Activated CD4-positive, alpha-beta T cell treated with anti-CD3 and anti-CD28 coated beads, Interleukin-2, amount 50 U/mL, for 1 hour (primary cell): ENCODE measurements around the gene ADCY10.
"Not testable (repeated sequence)": the region's sequence is repeated elsewhere in the genome, so short reads cannot be mapped to it uniquely, and the experiment has no call there.

ENCODE experiments used
- DNase-seq: peaks from one replicate; pipeline ENCODE4 v3.0.0-alpha.2; 2020

ADCY10 gene

GRCh38 chr1:167856711-167857418 is 57.1 kb downstream of the ADCY10 start:
- no peak for DNase-seq

- DNase-seq, result no peak
These were observed 59.8 kb downstream of the ADCY10 start for GRCh38 chr1:167854184-167854583.

- no peak for DNase-seq
These were observed 64.3 kb downstream of the ADCY10 start for GRCh38 chr1:167849666-167850065.

GRCh38 chr1:167842872-167843271 is 71.1 kb downstream of the ADCY10 start:
- no peak for DNase-seq

GRCh38 chr1:167841530-167841929 is 72.4 kb downstream of the ADCY10 start:
- no peak for DNase-seq

GRCh38 chr1:167839009-167839408 is 74.9 kb downstream of the ADCY10 start:
- DNase-seq, result no peak

- DNase-seq, result no peak
These were observed 76.6 kb downstream of the ADCY10 start for GRCh38 chr1:167837326-167837725.

GRCh38 chr1:167836197-167836596 is 77.7 kb downstream of the ADCY10 start:
- DNase-seq, result no peak

- no peak for DNase-seq
These were observed 80.0 kb downstream of the ADCY10 start for GRCh38 chr1:167833904-167834303.

DNA sequence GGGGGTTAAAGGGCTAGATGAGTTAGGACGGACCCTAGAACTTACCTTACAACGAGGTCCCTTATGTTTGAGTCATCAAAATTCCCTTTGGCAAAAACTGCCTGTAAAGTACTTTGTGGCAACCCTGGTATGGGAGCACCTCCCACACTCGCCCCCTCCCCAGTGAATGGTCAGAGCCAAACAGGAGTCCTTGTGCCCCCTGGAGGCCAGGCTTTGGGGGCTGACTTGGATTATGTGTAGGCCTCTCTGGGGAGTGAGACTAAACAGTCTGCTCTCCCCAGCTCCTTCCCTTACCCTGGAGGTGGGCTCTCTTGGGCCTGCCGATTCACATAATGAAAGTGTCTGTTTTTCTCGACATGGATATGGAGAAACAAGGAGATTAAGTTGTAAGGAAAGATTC is 81.2 kb downstream of the ADCY10 start:
- no peak for DNase-seq

DNA sequence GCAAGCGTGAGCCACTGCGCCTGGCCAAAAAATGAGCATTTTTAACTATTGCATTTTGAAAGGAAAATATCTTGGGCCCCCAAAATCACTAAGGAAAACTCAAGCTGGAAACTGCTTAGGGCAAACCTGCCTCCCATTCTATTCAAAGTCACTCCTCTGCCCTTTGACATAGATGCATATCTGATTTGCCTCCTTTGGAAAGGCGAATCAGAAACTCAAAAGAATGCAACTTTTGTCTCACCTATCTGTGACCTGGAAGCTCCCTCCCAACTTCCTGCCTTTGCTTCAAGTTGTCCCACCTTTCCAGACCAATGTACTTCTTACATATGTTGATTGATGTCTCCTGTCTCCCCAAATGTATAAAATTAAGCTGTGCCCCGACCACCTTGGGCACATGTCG is 83.3 kb downstream of the ADCY10 start:
- not testable (repeated sequence) for DNase-seq

DNA sequence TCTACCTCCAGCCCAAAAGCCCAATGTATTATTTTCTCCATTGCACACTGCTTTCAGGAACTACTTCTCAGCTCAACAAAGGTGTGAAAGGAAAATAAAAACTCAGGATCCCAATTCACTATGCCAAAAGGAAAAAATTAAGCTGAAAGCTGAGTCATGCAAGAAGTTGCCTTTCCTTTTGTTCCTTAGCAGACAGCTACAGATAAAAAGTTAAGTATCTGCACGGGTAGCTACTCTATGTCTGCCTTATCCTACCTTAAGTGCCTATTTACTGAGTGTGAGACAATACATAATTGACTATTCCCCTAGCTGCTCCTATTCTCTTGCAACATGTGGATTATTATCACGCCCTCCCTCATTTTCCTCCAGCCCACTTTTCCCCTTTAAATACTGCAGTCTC is 84.1 kb downstream of the ADCY10 start:
- DNase-seq, result no peak

- no peak for DNase-seq
These were observed 87.8 kb downstream of the ADCY10 start for GRCh38 chr1:167826127-167826526.

GRCh38 chr1:167825419-167826079 is 88.4 kb downstream of the ADCY10 start:
- DNase-seq, result no peak

- no peak for DNase-seq
These were observed 89.7 kb downstream of the ADCY10 start for GRCh38 chr1:167824163-167824794.

- no peak for DNase-seq
These were observed 91.8 kb downstream of the ADCY10 start for GRCh38 chr1:167821969-167822685.

GRCh38 chr1:167821356-167821685 is 92.6 kb downstream of the ADCY10 start:
- DNase-seq, result no peak

DNA sequence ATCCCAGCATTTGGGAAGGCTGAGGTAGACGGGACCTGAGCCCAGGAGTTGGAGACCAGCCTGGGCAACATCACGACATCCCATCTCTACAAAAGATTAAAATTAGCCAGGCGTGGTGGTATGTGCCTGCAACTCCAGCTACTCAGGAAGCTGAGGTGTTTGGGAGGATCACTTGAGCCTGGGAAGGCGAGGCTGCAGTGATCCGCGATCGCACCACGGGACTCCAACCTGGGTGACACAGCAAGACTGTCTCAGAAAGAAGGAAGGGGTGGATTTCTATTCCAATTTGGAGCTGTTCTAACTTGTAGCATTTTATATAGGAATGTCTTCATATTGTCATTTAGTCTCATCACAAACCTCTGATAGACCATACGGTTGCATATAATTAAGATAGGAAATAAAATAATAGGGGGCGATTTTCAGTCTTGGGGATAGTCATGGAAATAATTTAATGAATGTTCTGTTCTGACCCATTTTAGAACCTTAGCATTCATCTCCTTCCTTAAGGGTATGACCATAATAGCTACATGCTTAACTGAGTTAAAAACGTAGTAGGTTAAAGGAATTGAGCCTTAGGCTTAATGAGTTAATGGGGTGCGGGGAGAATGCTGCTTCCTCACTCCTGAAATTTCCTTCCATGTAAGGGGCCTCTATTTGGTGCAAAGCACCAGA is 93.1 kb downstream of the ADCY10 start:
- no peak for DNase-seq

GRCh38 chr1:167819849-167820683 is 93.9 kb downstream of the ADCY10 start:
- no peak for DNase-seq

DNA sequence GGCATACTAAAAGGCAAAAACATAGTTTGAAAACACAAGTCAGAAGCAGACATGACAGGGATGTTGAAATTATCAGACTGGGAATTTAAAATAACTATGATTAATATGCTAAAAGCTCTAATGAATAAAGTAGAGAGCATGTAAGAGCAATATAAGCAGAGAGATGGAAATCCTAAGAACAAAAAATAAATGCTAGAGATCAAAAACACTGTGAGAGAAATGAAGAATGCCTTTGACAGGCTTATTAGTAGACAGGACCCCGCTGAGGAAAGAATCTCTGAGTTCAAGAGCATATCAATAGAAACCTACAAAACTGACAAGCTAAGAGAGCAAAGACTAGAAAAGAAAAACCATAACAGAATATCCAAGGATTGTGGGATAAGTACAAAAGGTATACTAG is 98.3 kb downstream of the ADCY10 start:
- no peak for DNase-seq

- DNase-seq, result no peak
These were observed 101.0 kb downstream of the ADCY10 start for GRCh38 chr1:167812972-167813371.

DNA sequence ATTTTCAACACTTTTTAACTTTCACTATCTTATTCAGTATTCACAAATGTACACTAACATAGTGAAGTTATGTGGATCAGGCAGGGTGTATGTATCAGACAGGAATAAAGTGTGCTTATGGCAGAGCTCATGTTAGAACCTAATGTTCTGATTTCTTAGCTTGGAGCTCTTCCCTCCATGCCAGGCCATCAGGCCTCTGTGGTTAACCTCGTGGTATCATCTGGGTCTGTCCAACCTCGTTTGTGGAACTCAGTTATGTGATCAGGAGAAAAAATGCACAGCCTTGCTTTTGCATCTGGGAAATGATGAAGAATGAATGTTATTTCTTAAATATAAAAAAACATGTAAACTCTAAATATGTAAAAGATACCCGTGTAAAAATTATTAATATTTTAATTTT is 105.2 kb downstream of the ADCY10 start:
- DNase-seq, result no peak
